HG02623 (cell line): ENCODE measurements around the gene GDAP2.

ENCODE experiments used
- ATAC-seq: cut with Tn5 transposase; IDR thresholded peaks from one replicate; pipeline ENCODE4 v1.9.1; 2021; ENCODE audit warnings: moderate library complexity; ENCODE audit not compliant: unreplicated experiment

The GDAP2 gene

DNA sequence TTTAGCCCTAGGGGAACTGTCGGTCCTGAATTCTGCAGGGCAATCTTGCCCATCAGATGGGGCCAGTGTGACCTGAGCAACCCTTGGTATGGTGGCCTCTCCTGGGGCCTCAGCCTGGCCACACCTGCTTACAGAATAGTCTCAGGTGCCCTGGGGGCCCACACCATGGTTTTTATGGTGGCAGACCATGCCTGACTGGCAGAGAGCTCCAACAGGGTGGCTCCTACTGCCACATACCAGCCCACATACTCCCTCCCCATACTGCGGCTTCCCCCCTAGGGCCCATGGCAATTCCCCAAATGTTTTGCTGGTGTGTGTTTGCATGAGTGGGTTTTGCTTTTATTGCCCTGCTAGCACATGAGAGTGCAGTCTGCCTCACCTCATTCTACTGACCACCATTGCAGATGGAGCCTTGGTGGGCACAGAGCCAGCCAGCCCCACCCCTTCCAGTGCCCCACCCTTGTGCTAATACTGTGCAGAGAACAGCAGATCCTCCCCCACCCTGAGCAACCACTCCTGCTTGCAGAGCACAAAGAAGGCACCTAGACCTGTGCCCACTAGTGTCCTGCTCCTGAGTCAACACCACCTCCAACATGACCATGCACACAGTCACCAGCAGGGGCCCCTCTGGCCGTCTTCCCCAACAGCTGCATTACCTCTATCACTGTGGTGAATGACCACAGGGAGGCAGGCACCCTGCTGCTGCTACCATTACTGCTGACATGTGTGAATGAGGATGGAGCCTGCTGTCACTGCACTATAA is 86.8 kb downstream of the GDAP2 start:
- ATAC-seq: no peak

GRCh38 chr1:117841117-117841650 is 88.2 kb downstream of the GDAP2 start:
- ATAC-seq: no peak

- ATAC-seq: no peak
Observed at GRCh38 chr1:117838911-117839310, 90.5 kb downstream of the GDAP2 start.

DNA sequence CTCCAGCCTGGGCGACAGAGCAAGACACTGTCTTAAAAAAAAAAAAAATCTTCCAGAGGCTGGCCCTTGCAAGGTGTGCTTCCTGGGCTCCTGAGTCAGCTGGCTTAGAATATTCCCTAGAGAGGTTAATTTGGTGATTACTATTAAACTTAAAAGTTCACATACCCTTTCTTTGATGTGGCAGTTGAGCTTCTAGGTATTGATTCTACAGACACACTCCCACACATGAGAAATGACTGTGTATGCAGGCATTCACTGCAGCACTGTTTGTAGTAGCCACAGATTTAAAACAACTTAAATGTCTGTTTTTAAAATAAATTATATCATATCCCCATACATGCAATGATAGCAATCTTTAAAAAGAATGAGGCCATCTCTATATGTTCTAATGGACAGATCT is 93.4 kb downstream of the GDAP2 start:
- ATAC-seq: no peak

GRCh38 chr1:117834416-117834815 is 95.0 kb downstream of the GDAP2 start:
- no peak for ATAC-seq

DNA sequence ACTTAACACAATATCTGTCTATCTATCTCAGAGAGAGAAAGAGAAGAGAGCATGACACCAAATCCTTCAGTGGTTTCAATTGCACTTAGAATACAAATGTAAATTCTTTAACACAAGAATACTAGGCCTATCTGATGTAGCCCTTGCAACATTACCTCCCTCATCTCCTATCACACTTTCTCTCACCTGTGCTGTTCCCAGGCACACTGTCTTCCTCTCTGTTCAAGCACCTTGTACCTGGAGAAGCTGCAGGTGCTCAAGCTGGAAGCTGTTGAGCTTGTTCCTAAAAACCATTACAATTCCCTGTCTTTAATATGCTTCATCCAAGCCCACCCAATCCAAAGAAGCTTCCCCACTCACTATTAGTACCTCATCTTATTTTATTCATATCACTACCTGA is 97.0 kb downstream of the GDAP2 start:
- no peak for ATAC-seq

DNA sequence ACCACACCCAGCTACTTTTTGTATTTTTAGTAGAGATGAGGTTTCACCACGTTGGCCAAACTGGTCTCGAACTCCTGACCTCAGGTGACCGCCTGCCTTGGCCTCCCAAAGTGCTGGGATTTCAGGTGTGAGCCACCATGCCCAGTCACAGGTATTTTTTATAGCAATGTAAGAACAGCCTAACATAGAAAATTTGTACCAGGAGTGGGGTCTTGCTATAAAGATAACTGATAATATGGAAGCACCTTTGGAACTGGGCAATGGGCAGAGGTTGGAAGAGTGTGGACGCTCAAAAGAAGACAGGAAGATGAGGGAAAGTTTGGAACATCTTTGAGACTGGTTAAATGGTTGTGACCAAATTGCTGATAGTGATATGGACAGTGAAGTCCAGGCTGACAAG is 99.2 kb downstream of the GDAP2 start:
- ATAC-seq: no peak

GRCh38 chr1:117828201-117828600 is 101.2 kb downstream of the GDAP2 start:
- ATAC-seq: no peak

DNA sequence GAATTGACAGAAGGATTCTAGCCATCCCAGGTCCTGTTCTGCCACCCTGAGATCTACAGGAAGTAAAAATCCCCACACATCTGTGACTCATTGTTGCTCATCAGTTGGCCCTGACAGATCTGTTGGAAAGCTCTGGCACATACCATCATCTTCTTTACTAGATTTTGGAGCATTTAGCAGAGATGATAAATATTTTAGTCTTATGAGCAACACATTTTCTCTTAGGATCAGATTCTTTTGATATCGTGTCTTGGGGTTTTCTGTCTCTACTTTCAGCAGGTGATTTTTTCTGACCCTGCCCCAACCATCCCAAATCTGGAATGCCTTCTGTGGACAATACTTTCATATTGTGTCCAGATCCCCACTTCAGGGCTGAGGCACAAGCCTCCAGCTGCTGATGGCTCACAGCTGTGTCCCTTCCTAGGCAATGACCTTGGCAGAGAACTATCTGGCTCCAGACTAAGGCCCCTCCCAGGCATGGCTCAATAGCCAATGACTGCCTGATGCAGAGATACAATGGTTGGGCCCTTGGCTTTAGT is 102.8 kb downstream of the GDAP2 start:
- no peak for ATAC-seq

DNA sequence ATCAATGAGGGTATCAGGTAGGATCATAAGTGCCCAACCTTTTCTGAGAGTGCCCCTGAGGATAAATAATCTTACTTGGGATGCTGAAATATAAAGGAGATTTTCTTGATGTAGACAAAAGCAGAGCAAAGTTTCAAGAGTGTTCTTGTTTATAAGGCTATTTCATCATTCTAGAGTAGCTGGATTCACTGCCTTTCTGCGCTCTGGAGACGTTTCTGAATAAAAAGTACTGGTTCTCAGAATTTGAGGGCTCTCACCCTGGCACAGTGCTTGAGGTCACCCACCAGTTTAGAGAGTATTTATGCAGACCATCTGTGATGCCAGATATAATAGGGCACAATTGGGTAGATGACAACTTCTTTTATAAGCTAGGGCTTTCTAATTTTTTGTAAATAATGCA is 103.3 kb downstream of the GDAP2 start:
- ATAC-seq: no peak

DNA sequence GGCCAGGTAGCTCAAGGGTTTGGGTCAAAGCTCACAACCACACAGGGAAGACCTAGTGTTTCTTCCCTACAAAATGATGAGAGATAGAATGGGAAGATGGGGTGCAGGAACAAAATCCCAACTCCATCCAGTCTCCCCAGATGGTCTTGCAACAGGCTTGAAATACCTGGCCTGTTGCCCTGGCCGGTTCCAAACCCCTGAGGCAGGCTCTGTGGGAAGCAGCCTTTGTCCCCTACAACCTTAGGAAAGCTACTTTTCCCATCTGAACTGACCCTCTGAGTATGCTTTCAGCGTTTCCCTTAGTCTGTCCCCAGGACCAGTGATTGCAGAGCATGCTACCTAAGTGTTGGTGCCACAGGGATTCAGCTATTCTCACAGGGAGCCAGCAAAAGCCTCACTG is 104.0 kb downstream of the GDAP2 start:
- ATAC-seq: no peak

DNA sequence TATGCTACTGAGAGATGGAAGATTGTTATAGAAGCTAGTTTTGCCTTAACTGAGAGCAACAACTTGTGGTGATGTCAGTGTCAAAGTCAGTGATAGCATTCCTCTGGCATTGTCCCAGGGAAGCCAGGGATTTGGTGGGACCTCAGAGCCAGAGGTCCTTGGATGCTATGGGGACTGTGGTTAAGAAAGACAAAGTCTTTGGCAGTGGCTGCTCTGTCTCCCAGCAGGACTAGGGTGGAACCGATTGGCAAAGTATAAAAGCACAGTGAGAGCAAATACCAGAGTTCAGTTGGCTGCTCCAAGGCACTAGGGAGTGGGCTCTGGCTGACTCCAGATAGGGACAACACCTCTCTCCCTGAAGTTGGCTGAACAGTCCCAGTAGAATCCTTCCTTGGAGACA is 104.8 kb downstream of the GDAP2 start:
- ATAC-seq: no peak

DNA sequence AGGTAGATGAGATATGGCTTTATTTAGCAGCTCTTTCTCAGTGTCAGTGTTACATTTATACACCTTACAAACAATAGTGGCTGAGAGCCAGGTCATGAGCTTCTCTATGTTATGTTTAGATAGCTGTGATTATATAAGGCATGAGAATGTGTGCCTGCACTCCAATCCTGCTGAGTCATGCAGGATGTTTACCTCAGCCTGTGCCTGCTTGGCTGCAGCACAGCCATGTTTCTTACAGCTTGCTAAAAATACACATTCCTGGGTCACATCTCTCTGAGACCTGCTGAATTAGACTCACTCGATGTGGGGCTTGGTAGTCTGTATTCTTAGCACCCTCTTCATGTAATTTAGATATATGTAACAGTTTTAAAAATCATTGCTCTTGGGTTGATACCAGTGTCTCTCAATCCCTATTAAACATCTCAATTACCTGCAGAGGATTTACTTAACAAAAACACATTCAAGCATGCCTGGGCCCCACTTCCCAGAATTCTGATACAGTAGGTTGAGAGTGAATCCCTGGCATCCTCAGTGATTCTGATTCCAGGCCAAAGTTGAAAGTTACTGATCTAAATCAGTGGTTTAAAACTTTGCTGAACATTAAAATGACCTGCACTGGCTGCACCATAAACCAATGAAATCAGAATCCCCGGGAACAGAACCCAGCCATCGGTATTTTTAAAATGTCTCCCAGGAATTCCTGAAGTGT is 107.5 kb downstream of the GDAP2 start:
- ATAC-seq: no peak

DNA sequence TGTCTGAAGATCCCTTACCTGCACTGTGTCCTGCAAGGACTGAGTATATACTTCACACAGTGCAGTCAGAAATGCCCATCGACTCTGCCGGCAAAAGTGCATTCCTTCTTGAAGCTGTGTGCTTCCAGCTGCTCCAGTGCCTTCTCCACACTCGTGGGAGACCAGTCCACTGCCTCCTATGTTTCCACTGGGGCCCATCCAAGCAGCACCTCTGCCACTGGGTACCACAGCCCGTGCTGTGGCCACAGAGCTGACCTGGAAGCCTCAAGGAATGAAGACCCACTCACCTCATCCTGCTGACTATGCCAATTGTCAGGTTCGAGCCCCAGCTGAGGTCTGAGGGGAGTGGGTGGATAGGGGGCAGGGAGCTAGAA is 108.1 kb downstream of the GDAP2 start:
- ATAC-seq: no peak

- no peak for ATAC-seq
Observed at GRCh38 chr1:117820694-117821381, 108.6 kb downstream of the GDAP2 start.

GRCh38 chr1:117820096-117820495 is 109.3 kb downstream of the GDAP2 start:
- ATAC-seq: no peak

GRCh38 chr1:117819301-117819700 is 110.1 kb downstream of the GDAP2 start:
- ATAC-seq: no peak

- no peak for ATAC-seq
Observed at GRCh38 chr1:117818456-117818855, 111.0 kb downstream of the GDAP2 start.

DNA sequence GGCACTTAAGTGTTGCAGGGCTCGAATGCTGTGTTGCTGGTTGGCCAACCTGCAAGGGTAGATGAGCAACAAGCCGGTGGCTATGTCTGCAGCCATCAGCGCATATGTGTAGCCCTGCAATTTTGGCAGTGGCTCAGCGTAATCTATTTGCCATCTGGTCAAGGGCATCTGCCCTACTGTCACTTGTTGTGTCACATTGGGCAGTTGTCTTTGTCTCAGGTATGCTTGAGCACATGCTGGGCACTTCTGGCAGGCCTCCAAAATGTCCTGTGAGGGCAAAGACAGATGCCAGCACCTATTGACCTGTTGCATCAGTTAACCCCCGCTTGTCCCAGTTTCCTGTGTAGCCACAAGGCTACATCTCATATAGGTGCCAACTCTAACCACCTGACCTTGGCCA is 111.8 kb downstream of the GDAP2 start:
- no peak for ATAC-seq

- ATAC-seq: no peak
Observed at GRCh38 chr1:117815926-117816325, 113.5 kb downstream of the GDAP2 start.
